Glutamatergic neuron (in vitro differentiated cells): ENCODE measurements around the gene HEPACAM. TPM values are rescaled to one million over a fixed set of nuclear protein-coding genes. Genes with fewer than 3 reads are reported as not detected.

Experiments used
- DNase-seq: peaks from one replicate; pipeline ENCODE4 v3.0.0; 2022
- H3K27ac Mint-ChIP-seq: one replicate; pipeline ENCODE4 v1.8.0; 2020; ENCODE audit warnings: mild to moderate bottlenecking, mixed read lengths, inconsistent platforms; ENCODE audit not compliant: unreplicated experiment
- H3K27me3 Mint-ChIP-seq: one replicate; pipeline ENCODE4 v1.8.0; 2020; ENCODE audit warnings: mild to moderate bottlenecking, moderate library complexity, mixed read lengths, inconsistent platforms; ENCODE audit not compliant: unreplicated experiment
- H3K36me3 Mint-ChIP-seq: one replicate; pipeline ENCODE4 v1.8.0; 2020; ENCODE audit warnings: mild to moderate bottlenecking, mixed read lengths, inconsistent platforms; ENCODE audit not compliant: unreplicated experiment
- H3K4me1 Mint-ChIP-seq: one replicate; pipeline ENCODE4 v1.8.0; 2020; ENCODE audit warnings: mild to moderate bottlenecking, low read depth, mixed read lengths, inconsistent platforms; ENCODE audit not compliant: unreplicated experiment
- H3K4me3 Mint-ChIP-seq: one replicate; pipeline ENCODE4 v1.8.0; 2020; ENCODE audit warnings: mild to moderate bottlenecking, mixed read lengths, inconsistent platforms; ENCODE audit not compliant: unreplicated experiment
- H3K9me3 Mint-ChIP-seq: one replicate; pipeline ENCODE4 v1.8.0; 2020; ENCODE audit warnings: mild to moderate bottlenecking, moderate library complexity, mixed read lengths, inconsistent platforms; ENCODE audit not compliant: unreplicated experiment
- total RNA-seq: library from RNA; stranded (reverse); fragmentation: NEBNext Ultra II Directional; extraction: Animal tissue kit (Norgen Biotek cat#: 25700); gene quantifications from one replicate; pipeline ENCODE4 v1.2.1, GENCODE V29; 2021; ENCODE audit not compliant: unreplicated experiment
- TF ChIP-seq, protein P1 (sequence below): fragments of 200-600 bp; sonication (generic); IDR thresholded peaks from one replicate; pipeline ENCODE4 v1.5.0; 2021; ENCODE audit not compliant: partially characterized antibody, unreplicated experiment

Gene HEPACAM
- total RNA-seq, 1 donor from 2014 or later: not detected

DNA sequence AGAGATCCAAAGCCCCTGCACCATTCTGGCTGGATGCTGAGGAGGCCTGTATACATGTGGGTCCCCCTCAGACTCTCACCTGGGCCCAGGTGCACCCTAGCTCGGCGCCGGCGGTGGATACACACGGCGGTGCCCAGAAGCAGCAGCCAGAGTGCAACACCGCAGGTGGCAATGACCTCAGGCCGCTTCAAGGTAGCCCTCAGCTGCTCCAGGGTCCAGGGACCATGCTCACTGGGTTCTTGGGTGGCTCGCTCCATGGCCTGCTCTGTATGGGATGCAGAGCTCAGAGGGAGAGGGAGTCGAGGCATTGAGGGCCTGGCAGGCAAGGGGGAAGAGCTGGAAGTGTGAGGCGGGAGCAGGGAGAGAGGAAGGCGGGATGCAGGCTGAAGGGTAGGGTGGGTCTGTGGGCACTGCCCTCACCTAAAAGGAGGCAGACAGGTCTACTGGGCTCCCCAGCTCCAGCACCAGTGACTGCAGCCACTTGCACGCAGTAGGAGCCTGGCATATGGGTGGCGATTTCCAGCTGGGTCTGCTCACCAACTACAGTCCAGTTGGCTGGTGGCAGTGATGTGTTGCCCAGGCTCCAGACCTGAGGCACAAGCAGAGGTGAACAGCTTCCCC is 42.0 kb downstream of the HEPACAM start:
- TF ChIP-seq, protein P1, sequence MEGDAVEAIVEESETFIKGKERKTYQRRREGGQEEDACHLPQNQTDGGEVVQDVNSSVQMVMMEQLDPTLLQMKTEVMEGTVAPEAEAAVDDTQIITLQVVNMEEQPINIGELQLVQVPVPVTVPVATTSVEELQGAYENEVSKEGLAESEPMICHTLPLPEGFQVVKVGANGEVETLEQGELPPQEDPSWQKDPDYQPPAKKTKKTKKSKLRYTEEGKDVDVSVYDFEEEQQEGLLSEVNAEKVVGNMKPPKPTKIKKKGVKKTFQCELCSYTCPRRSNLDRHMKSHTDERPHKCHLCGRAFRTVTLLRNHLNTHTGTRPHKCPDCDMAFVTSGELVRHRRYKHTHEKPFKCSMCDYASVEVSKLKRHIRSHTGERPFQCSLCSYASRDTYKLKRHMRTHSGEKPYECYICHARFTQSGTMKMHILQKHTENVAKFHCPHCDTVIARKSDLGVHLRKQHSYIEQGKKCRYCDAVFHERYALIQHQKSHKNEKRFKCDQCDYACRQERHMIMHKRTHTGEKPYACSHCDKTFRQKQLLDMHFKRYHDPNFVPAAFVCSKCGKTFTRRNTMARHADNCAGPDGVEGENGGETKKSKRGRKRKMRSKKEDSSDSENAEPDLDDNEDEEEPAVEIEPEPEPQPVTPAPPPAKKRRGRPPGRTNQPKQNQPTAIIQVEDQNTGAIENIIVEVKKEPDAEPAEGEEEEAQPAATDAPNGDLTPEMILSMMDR: no peak
- Mint-ChIP-seq H3K27ac (no peak overlapping the region), H3K4me1 (peaks cover 5% of the 10 kb centered on the region), H3K9me3 (peaks cover 3% of the 10 kb centered on the region), H3K27me3 (peaks cover 5% of the 10 kb centered on the region), H3K36me3 (no peaks in the 10 kb centered on the region), H3K4me3 (no peak overlapping the region)
- DNase-seq: no peak

DNA sequence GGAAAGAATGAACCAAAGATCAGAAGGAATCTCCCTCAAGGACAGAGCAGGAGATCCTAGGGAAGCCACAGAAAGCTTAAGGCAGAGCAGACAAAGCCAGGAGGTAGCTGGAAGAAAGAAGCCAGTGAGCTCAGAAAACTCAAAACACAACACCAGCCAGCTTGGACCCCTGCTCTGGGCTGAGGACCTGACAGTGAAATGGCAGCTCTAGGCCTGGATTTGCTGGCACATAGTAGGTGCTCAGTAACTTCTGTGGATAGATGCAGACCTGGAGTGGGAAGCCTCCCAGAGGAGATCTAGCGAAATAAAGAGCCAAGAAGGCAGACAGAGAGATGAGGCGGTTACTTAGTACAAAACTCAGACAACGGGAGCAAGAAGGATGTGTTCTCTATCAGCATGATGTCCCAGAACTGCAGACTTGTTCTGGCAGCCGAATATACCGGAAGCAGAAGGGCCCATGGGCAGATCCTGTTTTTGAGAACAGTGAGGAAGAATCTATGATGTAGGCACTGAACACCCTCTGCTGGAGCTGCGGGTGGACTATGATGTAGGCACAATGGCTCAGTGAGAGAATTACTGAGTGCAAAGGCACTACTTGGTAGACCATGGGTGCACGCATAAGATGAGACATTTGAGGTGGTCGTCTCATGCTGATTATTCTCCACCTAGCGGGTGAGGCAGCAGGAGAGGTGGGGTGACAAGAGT is 42.9 kb downstream of the HEPACAM start:
- DNase-seq: no peak
- no peak overlapping the region for H3K4me3 Mint-ChIP-seq
- TF ChIP-seq, protein P1: no peak
- H3K27ac Mint-ChIP-seq: no peak overlapping the region
- H3K27me3 Mint-ChIP-seq: peaks cover 9% of the 10 kb centered on the region
- no peaks in the 10 kb centered on the region for H3K36me3 Mint-ChIP-seq
- H3K4me1 Mint-ChIP-seq: peaks cover 5% of the 10 kb centered on the region
- peaks cover under 1% of the 10 kb centered on the region for H3K9me3 Mint-ChIP-seq

DNA sequence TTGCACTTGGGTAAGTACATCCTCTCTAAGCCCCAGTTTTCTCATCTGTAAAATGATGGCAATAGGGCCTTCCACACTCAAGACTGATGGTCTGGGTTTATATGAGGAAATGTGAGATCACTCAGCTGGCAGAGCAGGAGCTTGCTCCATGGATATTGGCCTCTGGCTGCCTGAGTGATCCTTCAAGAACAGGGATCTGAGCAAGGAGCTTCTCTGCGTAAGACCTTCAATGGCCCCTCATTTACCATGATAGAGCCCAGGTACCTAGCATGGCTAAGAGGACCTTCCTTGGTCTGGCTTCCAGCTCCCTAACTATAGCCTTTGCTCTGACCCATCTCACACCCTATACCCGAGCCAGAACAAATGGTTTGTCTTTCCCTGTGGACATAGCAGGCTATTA is 43.7 kb downstream of the HEPACAM start:
- H3K27me3 Mint-ChIP-seq: peaks cover 7% of the 10 kb centered on the region
- TF ChIP-seq, protein P1: no peak
- H3K4me3 Mint-ChIP-seq: no peak overlapping the region
- H3K27ac Mint-ChIP-seq: no peak overlapping the region
- H3K4me1 Mint-ChIP-seq: peaks cover 5% of the 10 kb centered on the region
- no peak for DNase-seq
- no peaks in the 10 kb centered on the region for H3K9me3 Mint-ChIP-seq
- H3K36me3 Mint-ChIP-seq: no peaks in the 10 kb centered on the region

GRCh38 chr11:124891373-124891861 is 44.4 kb downstream of the HEPACAM start:
- Mint-ChIP-seq H3K36me3 (no peaks in the 10 kb centered on the region), H3K9me3 (no peaks in the 10 kb centered on the region), H3K27me3 (peaks cover 8% of the 10 kb centered on the region), H3K4me3 (no peak overlapping the region), H3K4me1 (peaks cover 5% of the 10 kb centered on the region), H3K27ac (no peak overlapping the region)
- no peak for DNase-seq
- TF ChIP-seq, protein P1: no peak

GRCh38 chr11:124890683-124891372 is 45.0 kb downstream of the HEPACAM start:
- H3K36me3 Mint-ChIP-seq: no peaks in the 10 kb centered on the region
- H3K4me1 Mint-ChIP-seq: peaks cover 5% of the 10 kb centered on the region
- H3K9me3 Mint-ChIP-seq: no peaks in the 10 kb centered on the region
- H3K4me3 Mint-ChIP-seq: no peak overlapping the region
- DNase-seq: no peak
- TF ChIP-seq, protein P1: no peak
- H3K27ac Mint-ChIP-seq: no peak overlapping the region
- peaks cover 8% of the 10 kb centered on the region for H3K27me3 Mint-ChIP-seq
